Left ventricle myocardium inferior (tissue), 1 donor: Measurements from ENCODE around the gene HOXC11. TPM values are rescaled to one million over a fixed set of nuclear protein-coding genes. Genes with fewer than 3 reads are reported as not detected.

Experiments used
- DNase-seq: peaks from one replicate; pipeline ENCODE4 v3.0.0-alpha.2; 2020
- H3K27ac ChIP-seq: fragments of 200-600 bp; replicated peaks from 2 replicates; pipeline ENCODE4 v1.8.0; 2021
- H3K27me3 ChIP-seq: fragments of 200-600 bp; 2 replicates; pipeline ENCODE4 v1.8.0; 2021; ENCODE audit warnings: low read depth
- H3K36me3 ChIP-seq: fragments of 200-600 bp; 2 replicates; pipeline ENCODE4 v1.8.0; 2021
- H3K4me1 ChIP-seq: fragments of 200-600 bp; 2 replicates; pipeline ENCODE4 v1.8.0; 2021
- H3K4me3 ChIP-seq: fragments of 200-600 bp; 2 replicates; pipeline ENCODE4 v1.8.0; 2021; ENCODE audit warnings: mild to moderate bottlenecking, moderate library complexity
- H3K9me3 ChIP-seq: fragments of 200-600 bp; replicated peaks from 2 replicates; pipeline ENCODE4 v1.8.0; 2021
- intact Hi-C: fragments of 100-400 bp; cut with micrococcal nuclease; formaldehyde crosslinking; loops from one replicate; pipeline ENCODE4 v1.11.0; 2022
- total RNA-seq: library from RNA; stranded (reverse); fragmentation: NEBNext Ultra II Directional; extraction: Animal tissue kit (Norgen Biotek cat#: 25700); gene quantifications from one replicate; pipeline ENCODE4 v1.2.1, GENCODE V29; 2021
- TF ChIP-seq, protein P1 (sequence below): fragments of 200-600 bp; IDR thresholded peaks from 2 replicates; pipeline ENCODE4 v1.8.0; 2021; ENCODE audit warnings: antibody characterized with exemption, mild to moderate bottlenecking, borderline replicate concordance
- donor health status: DM: no; HTN: yes; CAD: no; lungs with severe emphysema.

The HOXC11 gene
- total RNA-seq, 1 donor from 2014 or later, result not detected

DNA sequence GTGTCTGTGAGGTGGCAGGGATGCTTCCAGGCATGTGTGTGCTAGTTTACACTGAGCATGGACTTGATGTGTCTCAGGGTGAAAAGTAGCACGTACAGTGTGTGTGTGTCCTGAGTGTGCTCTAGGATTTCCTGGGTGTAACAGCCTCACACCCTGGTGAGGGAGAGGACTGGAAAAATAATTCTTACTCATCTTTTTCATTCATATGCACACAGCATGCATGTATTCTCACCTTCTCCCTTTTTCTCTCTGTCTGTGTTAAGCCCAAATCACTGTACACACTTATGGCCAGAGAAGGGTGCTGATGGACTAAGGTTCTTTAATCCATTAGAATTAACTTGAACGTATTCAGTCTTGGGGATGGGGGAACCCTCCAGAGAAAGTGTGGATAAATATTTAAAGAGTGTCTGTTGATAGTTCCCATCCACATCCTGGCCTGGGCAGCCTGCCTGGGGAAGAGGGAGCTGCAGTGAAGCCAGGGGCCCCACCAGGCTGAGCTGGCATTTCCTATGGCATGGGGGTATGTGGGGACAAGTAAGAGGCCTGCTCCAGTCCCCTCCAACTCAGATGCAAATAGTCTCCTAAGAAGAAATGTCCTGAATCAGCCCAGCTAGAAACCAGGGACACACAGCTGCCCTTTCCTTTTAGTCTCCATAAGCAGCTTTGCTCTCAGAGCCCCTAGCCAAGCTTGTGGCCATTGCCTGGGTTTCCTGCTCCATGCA lies 34.8 kb downstream of the HOXC11 start:
- H3K4me3 ChIP-seq, result no peak overlapping the region
- H3K36me3 ChIP-seq, result no peaks in the 10 kb centered on the region
- no peak for DNase-seq
- peaks cover 15% of the 10 kb centered on the region for H3K4me1 ChIP-seq
- TF ChIP-seq, protein P1, sequence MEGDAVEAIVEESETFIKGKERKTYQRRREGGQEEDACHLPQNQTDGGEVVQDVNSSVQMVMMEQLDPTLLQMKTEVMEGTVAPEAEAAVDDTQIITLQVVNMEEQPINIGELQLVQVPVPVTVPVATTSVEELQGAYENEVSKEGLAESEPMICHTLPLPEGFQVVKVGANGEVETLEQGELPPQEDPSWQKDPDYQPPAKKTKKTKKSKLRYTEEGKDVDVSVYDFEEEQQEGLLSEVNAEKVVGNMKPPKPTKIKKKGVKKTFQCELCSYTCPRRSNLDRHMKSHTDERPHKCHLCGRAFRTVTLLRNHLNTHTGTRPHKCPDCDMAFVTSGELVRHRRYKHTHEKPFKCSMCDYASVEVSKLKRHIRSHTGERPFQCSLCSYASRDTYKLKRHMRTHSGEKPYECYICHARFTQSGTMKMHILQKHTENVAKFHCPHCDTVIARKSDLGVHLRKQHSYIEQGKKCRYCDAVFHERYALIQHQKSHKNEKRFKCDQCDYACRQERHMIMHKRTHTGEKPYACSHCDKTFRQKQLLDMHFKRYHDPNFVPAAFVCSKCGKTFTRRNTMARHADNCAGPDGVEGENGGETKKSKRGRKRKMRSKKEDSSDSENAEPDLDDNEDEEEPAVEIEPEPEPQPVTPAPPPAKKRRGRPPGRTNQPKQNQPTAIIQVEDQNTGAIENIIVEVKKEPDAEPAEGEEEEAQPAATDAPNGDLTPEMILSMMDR, result no peak
- H3K9me3 ChIP-seq, result no peaks in the 10 kb centered on the region
- no peak overlapping the region for H3K27ac ChIP-seq
- intact Hi-C loops, result loop anchor here (5.0 kb wide), 1 partner anchor 185 kb away; no protein-coding TSS in a partner anchor
- H3K27me3 ChIP-seq, result peaks cover 98% of the 10 kb centered on the region

DNA sequence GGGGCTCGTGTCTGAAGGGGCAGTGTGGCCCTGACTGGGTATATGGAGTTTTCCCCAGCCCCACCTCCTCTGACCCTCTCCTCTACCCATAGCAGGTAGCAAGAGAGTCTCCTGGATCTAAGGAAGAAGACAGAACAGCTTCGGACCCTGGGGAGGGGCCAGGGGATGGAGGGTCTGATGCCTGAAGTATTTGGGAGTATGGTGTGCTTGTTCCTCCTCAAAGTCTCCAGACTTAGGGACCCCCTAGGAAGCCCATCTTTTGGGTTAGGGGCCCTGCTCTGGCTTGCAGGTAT lies 35.3 kb downstream of the HOXC11 start:
- Histone ChIP-seq H3K4me1 (peaks cover 15% of the 10 kb centered on the region), H3K27me3 (peaks cover 98% of the 10 kb centered on the region), H3K27ac (no peak overlapping the region), H3K36me3 (no peaks in the 10 kb centered on the region), H3K4me3 (no peak overlapping the region), H3K9me3 (no peaks in the 10 kb centered on the region)
- DNase-seq, result no peak
- TF ChIP-seq, protein P1, result no peak
- intact Hi-C loops, result loop anchor here (5.0 kb wide), 1 partner anchor 184 kb away; no protein-coding TSS in a partner anchor

DNA sequence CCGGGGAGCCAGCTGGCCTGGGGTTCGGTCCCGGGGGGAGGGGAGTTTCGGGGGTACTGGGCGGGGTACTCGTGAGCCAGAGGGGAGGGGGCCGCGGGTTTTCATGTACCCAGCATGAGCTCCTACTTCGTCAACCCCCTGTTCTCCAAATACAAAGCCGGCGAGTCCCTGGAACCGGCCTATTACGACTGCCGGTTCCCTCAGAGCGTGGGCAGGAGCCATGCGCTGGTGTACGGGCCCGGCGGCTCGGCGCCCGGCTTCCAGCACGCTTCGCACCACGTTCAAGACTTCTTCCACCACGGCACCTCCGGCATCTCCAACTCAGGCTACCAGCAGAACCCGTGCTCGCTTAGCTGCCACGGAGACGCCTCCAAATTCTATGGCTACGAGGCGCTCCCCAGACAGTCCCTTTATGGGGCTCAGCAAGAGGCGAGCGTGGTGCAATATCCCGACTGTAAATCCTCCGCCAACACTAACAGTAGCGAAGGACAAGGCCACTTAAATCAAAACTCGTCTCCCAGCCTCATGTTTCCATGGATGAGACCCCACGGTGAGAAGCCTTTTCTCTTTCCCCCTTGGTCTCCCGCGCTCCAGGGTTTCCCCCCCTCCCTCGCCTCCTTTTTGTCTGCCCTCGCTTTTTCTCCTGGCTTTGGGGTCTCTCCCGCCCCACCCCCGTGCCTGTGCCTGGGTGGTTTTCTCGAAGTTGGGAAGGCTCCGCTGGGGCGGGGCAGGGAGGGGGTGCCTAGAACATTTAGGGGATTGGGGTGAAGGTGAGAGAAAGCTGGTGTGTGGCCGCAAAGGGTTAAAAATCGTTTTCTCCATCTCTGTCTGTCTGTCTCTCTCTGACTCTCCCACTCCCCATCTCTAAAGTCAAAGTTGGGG lies 36.5 kb downstream of the HOXC11 start:
- no peak for DNase-seq
- intact Hi-C loops, result loop anchor here (5.0 kb wide), 1 partner anchor 183 kb away; no protein-coding TSS in a partner anchor
- TF ChIP-seq, protein P1, result no peak
- H3K27me3 ChIP-seq, result peaks cover 98% of the 10 kb centered on the region
- no peak overlapping the region for H3K27ac ChIP-seq
- H3K4me1 ChIP-seq, result peaks cover 19% of the 10 kb centered on the region
- no peaks in the 10 kb centered on the region for H3K9me3 ChIP-seq
- H3K4me3 ChIP-seq, result peak overlapping the region; percentile 46
- no peaks in the 10 kb centered on the region for H3K36me3 ChIP-seq

DNA sequence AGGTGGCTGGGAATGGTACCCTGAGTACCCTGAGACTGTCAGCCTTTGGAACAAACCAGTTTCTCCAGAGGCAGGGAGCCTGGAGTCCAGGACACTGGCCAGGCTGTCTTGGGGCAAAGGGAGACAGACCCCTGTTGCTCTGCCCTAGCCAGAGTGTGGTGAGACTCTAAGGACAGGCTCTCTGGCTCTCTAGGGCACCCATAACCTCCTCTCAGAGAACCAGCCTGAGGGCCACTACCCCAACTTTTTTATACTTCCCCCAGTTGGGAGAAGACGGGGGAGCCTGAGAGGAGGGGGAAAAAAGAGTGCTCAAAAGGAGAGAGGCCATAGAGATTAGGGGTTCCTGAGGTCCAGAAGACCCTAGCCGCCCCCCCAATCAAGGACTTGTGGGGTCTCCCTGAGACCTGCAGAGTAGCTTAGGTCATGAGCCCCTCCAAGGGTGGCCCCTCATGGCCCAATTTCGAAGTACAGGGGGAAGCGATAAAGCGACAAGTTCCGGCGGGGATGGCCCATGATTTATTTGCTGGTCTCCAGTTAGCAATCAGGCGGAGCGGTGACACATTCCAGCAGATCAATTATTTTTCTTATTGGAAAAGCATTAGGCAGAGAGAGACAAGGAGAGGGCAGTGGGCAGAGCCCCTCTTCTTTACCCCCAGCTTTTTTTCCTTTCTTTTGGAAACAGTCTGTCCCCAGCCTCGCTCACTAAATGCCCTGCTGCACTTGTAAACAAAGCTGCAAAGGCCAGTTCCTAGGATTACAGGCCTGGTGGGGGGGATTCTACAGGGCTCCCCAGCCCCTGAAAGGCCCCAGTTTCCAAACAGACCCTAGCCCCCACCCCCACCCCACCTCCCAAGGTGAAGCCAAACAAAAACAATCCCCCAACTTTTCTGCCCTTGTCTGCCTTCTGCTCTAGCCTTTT lies 37.4 kb downstream of the HOXC11 start:
- intact Hi-C loops, result no loop called here
- H3K9me3 ChIP-seq, result no peaks in the 10 kb centered on the region
- TF ChIP-seq, protein P1, result no peak
- H3K27ac ChIP-seq, result no peak overlapping the region
- H3K36me3 ChIP-seq, result no peaks in the 10 kb centered on the region
- no peak overlapping the region for H3K4me3 ChIP-seq
- H3K4me1 ChIP-seq, result peaks cover 23% of the 10 kb centered on the region
- peaks cover 98% of the 10 kb centered on the region for H3K27me3 ChIP-seq
- DNase-seq, result no peak
